Gastroesophageal sphincter (tissue), 3 donors: ENCODE results near the gene ZNF746.

ENCODE experiments used
- CTCF ChIP-seq, 4 experiments: fragments of 200-600 bp in 2 of 4; fragments of 450-650 bp in 2 of 4; sonication (generic) in 1 of 4; IDR thresholded peaks; one replicate each; pipeline ENCODE4 v1.5.1; 2017 to 2019; ENCODE audit warnings: antibody characterized with exemption in 4 of 4, mild to moderate bottlenecking in 2 of 4, moderate library complexity in 2 of 4
- EP300 ChIP-seq: sonication (generic); formaldehyde crosslinking; IDR thresholded peaks from one replicate; pipeline ENCODE4 v1.6.1; 2017; ENCODE audit warnings: antibody characterized with exemption, mild to moderate bottlenecking
- POLR2A ChIP-seq, 2 donors: fragments of 450-650 bp; IDR thresholded peaks; one replicate each; pipeline ENCODE4 v1.6.1; 2017; ENCODE audit warnings: antibody characterized with exemption in 2 of 2, mild to moderate bottlenecking in 2 of 2, moderate library complexity in 1 of 2
- POLR2AphosphoS5 ChIP-seq: sonication (generic); formaldehyde crosslinking; IDR thresholded peaks from one replicate; pipeline ENCODE4 v1.6.1; 2017; ENCODE audit warnings: antibody characterized with exemption

GRCh38 chr7:149529136-149529718, 31.6 kb upstream of the ZNF746 start:
- no peak for TF ChIP-seq CTCF (IDR thresholded peaks at IDR 0.05)
- TF ChIP-seq POLR2A (IDR thresholded peaks at IDR 0.05) = no peak
- no peak for TF ChIP-seq EP300
- TF ChIP-seq POLR2AphosphoS5 = no peak
